AG04450 (cell line): ENCODE results near the gene LILRB2. TPM values are rescaled to one million over a fixed set of nuclear protein-coding genes. Genes with fewer than 3 reads are reported as not detected.
"Not testable (repeated sequence)": the region's sequence is repeated elsewhere in the genome, so short reads cannot be mapped to it uniquely, and the experiment has no call there.

Source experiments
- CTCF ChIA-PET: fragments of 300-600, 350-600 bp; formaldehyde crosslinking; extraction: SDS; loops from one replicate; lab custom pipeline; 2022; ENCODE audit warnings: antibody characterized with exemption, inconsistent platforms; lab: Charles Lee
- POLR2A ChIA-PET: fragments of 350-600 bp; formaldehyde crosslinking; extraction: SDS; loops from one replicate; lab custom pipeline; 2021; ENCODE audit warnings: antibody characterized with exemption, inconsistent platforms; lab: Yijun Ruan, JAX
- DNase-seq: peaks from one replicate; pipeline ENCODE4 v3.0.0-alpha.2; 2011; ENCODE audit warnings: low read depth, low spot score
- H3K27ac ChIP-seq: one replicate; pipeline ENCODE4 v1.5.1; 2012; ENCODE audit warnings: low read depth, low read length, control low read depth
- H3K27me3 ChIP-seq: one replicate; pipeline ENCODE4 v1.6.0; 2012; ENCODE audit warnings: low read length; ENCODE audit not compliant: control insufficient read depth, insufficient read depth
- H3K4me3 ChIP-seq: 2 replicates; pipeline ENCODE4 v1.5.1; 2011; ENCODE audit warnings: mild to moderate bottlenecking, low read depth, low read length, control low read depth
- H3K9me3 ChIP-seq: 2 replicates; pipeline ENCODE4 v1.5.1; 2012; ENCODE audit warnings: low read length; ENCODE audit not compliant: control insufficient read depth, insufficient read depth
- CTCF ChIP-seq: IDR thresholded peaks from 2 replicates; pipeline ENCODE4 v1.5.1; 2011; ENCODE audit warnings: low read depth, low read length, control low read depth, inconsistent platforms
- polyA plus RNA-seq: library from polyadenylated mRNA; depleted of rRNA; stranded (reverse); fragments of >200 nt; gene quantifications from 2 replicates; pipeline ENCODE4 v1.2.3, GENCODE V29; 2011

LILRB2 gene
- polyA plus RNA-seq, 1 experiment: not detected

- POLR2A ChIA-PET, CTCF ChIA-PET: not testable (repeated sequence)
Observed at GRCh38 chr19:54242234-54242633, 38.7 kb downstream of the LILRB2 start.

GRCh38 chr19:54240372-54241336, 40.3 kb downstream of the LILRB2 start:
- H3K27ac ChIP-seq, DNase-seq, H3K9me3 ChIP-seq, H3K27me3 ChIP-seq, H3K4me3 ChIP-seq, CTCF ChIA-PET, POLR2A ChIA-PET: not testable (repeated sequence)

More at GRCh38 chr19:54242234-54242633, 38.7 kb downstream of the LILRB2 start:
- H3K4me3 ChIP-seq, H3K27me3 ChIP-seq, H3K27ac ChIP-seq, H3K9me3 ChIP-seq, DNase-seq: not testable (repeated sequence)

GRCh38 chr19:54239491-54240371, 41.2 kb downstream of the LILRB2 start:
- POLR2A ChIA-PET, H3K4me3 ChIP-seq, CTCF ChIA-PET, H3K27ac ChIP-seq, H3K9me3 ChIP-seq, DNase-seq, H3K27me3 ChIP-seq: not testable (repeated sequence)

GRCh38 chr19:54233941-54234340, 47.0 kb downstream of the LILRB2 start:
- POLR2A ChIA-PET: no interaction called here
- Histone ChIP-seq H3K27me3 (peaks cover 12% of the 10 kb centered on the region), H3K9me3 (no peaks in the 10 kb centered on the region), H3K27ac (no peak overlapping the region), H3K4me3 (no peak overlapping the region)
- no peak for DNase-seq
- CTCF ChIA-PET: no interaction called here
- no peak for TF ChIP-seq CTCF

- H3K27me3 ChIP-seq: peaks cover 19% of the 10 kb centered on the region
- DNase-seq: peak; percentile 38
- no peaks in the 10 kb centered on the region for H3K9me3 ChIP-seq
- TF ChIP-seq CTCF: peak; percentile 94
- no peak overlapping the region for H3K27ac ChIP-seq
- ChIA-PET POLR2A (no interaction called here), CTCF (interaction anchor here (0.6 to 1.0 kb wide), 5 partner anchors 20 to 114 kb away, joined by 3 to 10 read pairs (median 4); partner anchors contain the start of gene MBOAT7)
- H3K4me3 ChIP-seq: no peak overlapping the region
Observed at GRCh38 chr19:54231077-54231931, 49.6 kb downstream of the LILRB2 start.
